K562 (cell line): ENCODE measurements around the gene CHAT. TPM values are rescaled to one million over a fixed set of nuclear protein-coding genes. Genes with fewer than 3 reads are reported as not detected.

Experiments
- ATAC-seq: fragments of 200-7000 bp; cut with Tn5 transposase; 3 replicates; pipeline ENCODE4 v1.9.1; 2020; ENCODE audit warnings: moderate library complexity
- BruUV-seq: library from RNA; stranded (reverse); fragments of 400-500 nt; replicated peaks from 2 replicates; lab custom pipeline; 2021; lab: Mats Ljungman, UMichigan
- CTCF ChIA-PET: fragments of 300-600 bp; formaldehyde crosslinking; extraction: SDS; loops from one replicate; lab custom pipeline; 2021; ENCODE audit warnings: low intra/inter-chr PET ratio; lab: Yijun Ruan, JAX
- POLR2A ChIA-PET: fragments of 300-600, 350-650 bp; sonication (Branson Sonifier 250); formaldehyde crosslinking; extraction: SDS; loops from one replicate; lab custom pipeline; 2021; ENCODE audit warnings: antibody characterized with exemption, inconsistent platforms; lab: Yijun Ruan, JAX
- DNase-seq, 4 experiments: peaks; one replicate each; pipeline versions ENCODE4 v3.0.0 to v3.0.0-alpha.2; 2011 to 2018; ENCODE audit warnings: low spot score in 3 of 4, mixed read lengths in 3 of 4; ENCODE audit errors: extremely low read depth in 1 of 4
- FAIRE-seq: peaks from 2 replicates; lab custom pipeline; 2011; peaks lifted over from hg19 to GRCh38; lab: Jason Lieb, UNC
- H2AFZ ChIP-seq: 2 replicates; pipeline ENCODE4 v1.6.0; 2011; ENCODE audit warnings: low read depth, low read length, control low read depth, inconsistent platforms
- H3K27ac ChIP-seq: fragments of 200-600 bp; 3 replicates; pipeline ENCODE4 v1.8.0; 2011; ENCODE audit warnings: low read depth, mild to moderate bottlenecking, control low read depth, inconsistent platforms, low read length, moderate library complexity, mixed read lengths; ENCODE audit errors: extremely low read depth
- H3K27me3 ChIP-seq, 2 experiments: fragments of 300-600 bp in 1 of 2; 2 replicates in 1 of 2; 3 replicates in 1 of 2; pipeline versions ENCODE4 v1.6.0 to v1.8.0; 2011; ENCODE audit warnings: inconsistent platforms in 2 of 2, low read length in 2 of 2, mild to moderate bottlenecking in 1 of 2, mixed read lengths in 1 of 2, moderate library complexity in 1 of 2; ENCODE audit not compliant: control insufficient read depth in 2 of 2, insufficient read depth in 2 of 2
- H3K36me3 ChIP-seq: fragments of 300-600 bp; 3 replicates; pipeline ENCODE4 v1.8.0; 2011; ENCODE audit warnings: mild to moderate bottlenecking, low read length, inconsistent platforms; ENCODE audit not compliant: control insufficient read depth, insufficient read depth
- H3K4me1 ChIP-seq, 2 experiments: fragments of 200-600 bp in 1 of 2; replicated peaks in 1 of 2; 2 replicates in 1 of 2; 3 replicates in 1 of 2; pipeline versions ENCODE4 v1.5.1 to v1.8.0; 2011; ENCODE audit warnings: inconsistent platforms in 2 of 2, low read length in 2 of 2, mild to moderate bottlenecking in 1 of 2, mixed read lengths in 1 of 2, moderate library complexity in 1 of 2; ENCODE audit not compliant: control insufficient read depth in 2 of 2, insufficient read depth in 2 of 2
- H3K4me2 ChIP-seq: 2 replicates; pipeline ENCODE4 v1.6.1; 2011; ENCODE audit warnings: low read length, control low read depth, inconsistent platforms, mixed read lengths; ENCODE audit not compliant: insufficient read depth
- H3K4me3 ChIP-seq: fragments of 200-600 bp; sonication (generic), shearing (Covaris generic); 2 replicates; pipeline ENCODE4 v1.5.1; 2016; ENCODE audit warnings: control low read depth, inconsistent platforms
- H3K79me2 ChIP-seq: fragments of 200-600 bp; 3 replicates; pipeline ENCODE4 v1.8.0; 2011; ENCODE audit warnings: low read length, inconsistent platforms; ENCODE audit not compliant: control insufficient read depth, insufficient read depth
- H3K9ac ChIP-seq, 2 experiments: 2 replicates each; pipeline versions ENCODE4 v1.6.0 to v1.6.1; 2011; ENCODE audit warnings: low read depth in 2 of 2, low read length in 2 of 2, control low read depth in 1 of 2, inconsistent platforms in 1 of 2, mild to moderate bottlenecking in 1 of 2, mixed read lengths in 1 of 2; ENCODE audit not compliant: insufficient read depth in 1 of 2
- H3K9me1 ChIP-seq: one replicate; pipeline ENCODE4 v1.6.0; 2011; ENCODE audit warnings: inconsistent platforms, mild to moderate bottlenecking, low read length, moderate library complexity; ENCODE audit not compliant: control insufficient read depth, insufficient read depth
- H3K9me3 ChIP-seq: replicated peaks from 2 replicates; pipeline ENCODE4 v1.5.1; 2011; ENCODE audit warnings: low read depth, low read length, inconsistent platforms; ENCODE audit not compliant: control insufficient read depth, insufficient read depth
- H4K20me1 ChIP-seq: replicated peaks from 2 replicates; pipeline ENCODE4 v1.6.1; 2011; ENCODE audit warnings: low read length, inconsistent platforms, mixed read lengths; ENCODE audit not compliant: control insufficient read depth, insufficient read depth
- DACH1 ChIP-seq: fragments of 450-650 bp; IDR thresholded peaks from 2 replicates; pipeline ENCODE4 v1.6.1; 2018; ENCODE audit not compliant: partially characterized antibody
- EP400 ChIP-seq: fragments of 450-650 bp; IDR thresholded peaks from 2 replicates; pipeline ENCODE4 v1.6.1; 2017; ENCODE audit warnings: antibody characterized with exemption, mild to moderate bottlenecking, moderate library complexity
- L3MBTL2 ChIP-seq: fragments of 450-650 bp; IDR thresholded peaks from 2 replicates; pipeline ENCODE4 v1.6.1; 2016; ENCODE audit warnings: mild to moderate bottlenecking, moderate library complexity
- SNIP1 ChIP-seq: fragments of 450-650 bp; IDR thresholded peaks from 2 replicates; pipeline ENCODE4 v1.7.1; 2017; ENCODE audit warnings: low read depth, mild to moderate bottlenecking
- SRSF9 ChIP-seq: fragments of 200-400 bp; formaldehyde crosslinking; IDR thresholded peaks from 2 replicates; pipeline ENCODE4 v1.6.1; 2017; ENCODE audit warnings: low read depth, low read length, borderline replicate concordance
- STAT5B ChIP-seq: fragments of 250-450 bp; sonication (Bioruptor Pico); IDR thresholded peaks from 2 replicates; pipeline ENCODE4 v1.8.0; 2021; ENCODE audit warnings: mild to moderate bottlenecking, inconsistent platforms
- U2AF2 ChIP-seq: fragments of 200-400 bp; formaldehyde crosslinking; optimal IDR thresholded peaks from 2 replicates; pipeline ENCODE3; 2017; ENCODE audit warnings: low read depth, mild to moderate bottlenecking, low read length
- WGBS: fragments of 100-300 bp; shearing (Covaris generic); methylation state at CpG from one replicate; pipeline ENCODE4 v1.1.6; 2016; ENCODE audit warnings: low coverage, mixed read lengths; ENCODE audit not compliant: insufficient coverage; ENCODE audit errors: missing lambda C conversion rate; 5-methylcytosine and 5-hydroxymethylcytosine counted together
- in situ Hi-C: fragments of 300-500 bp; cut with MboI; formaldehyde crosslinking; loops from 4 replicates; pipeline ENCODE4 v1.15.0; 2018; ENCODE audit warnings: inconsistent platforms, mixed read lengths
- intact Hi-C: fragments of 100-400 bp; cut with micrococcal nuclease; formaldehyde crosslinking; loops from 2 replicates; pipeline ENCODE4 v1.14.2; 2022
- polyA plus RNA-seq, 8 experiments: library from polyadenylated mRNA; depleted of rRNA in 4 of 8; stranded (reverse) in 5 of 8; unstranded in 3 of 8; fragments of >200 nt; fragmentation: Nextera tagmentation in 2 of 8; fragmentation: Illumina TruSeq in 1 of 8; extraction: Ambion mirVana in 2 of 8; extraction: Trizol in 1 of 8; gene quantifications; 2 replicates each; pipeline versions ENCODE4 v1.2.1 to v1.2.3, GENCODE V29; 2011 to 2014; ENCODE audit warnings: inconsistent platforms in 1 of 8, missing spikeins in 1 of 8
- total RNA-seq, 7 experiments: library from RNA; depleted of rRNA in 6 of 7; stranded (reverse); fragments of >200 nt in 6 of 7; fragmentation: Illumina TruSeq in 2 of 7; extraction: Trizol in 2 of 7; gene quantifications; 2 replicates each; pipeline versions ENCODE4 v1.2.1 to v1.2.3, GENCODE V29; 2011 to 2021; ENCODE audit warnings: low replicate concordance in 1 of 7
- TF ChIP-seq, protein P1 (sequence below): fragments of 250-450 bp; sonication (Bioruptor Pico); IDR thresholded peaks from 2 replicates; pipeline ENCODE4 v1.4.0; 2020; ENCODE audit warnings: borderline replicate concordance
- TF ChIP-seq, protein P2 (sequence below): sonication (generic); formaldehyde crosslinking; IDR thresholded peaks from 2 replicates; pipeline ENCODE4 v1.8.1; 2023; ENCODE audit warnings: mild to moderate bottlenecking, missing genetic modification reagents

The CHAT gene
- total and polyA plus RNA-seq, 9 of the 15 experiments (the other 6 are each of a cell fraction or from before 2014, with no cell fraction given), result not detected

DNA sequence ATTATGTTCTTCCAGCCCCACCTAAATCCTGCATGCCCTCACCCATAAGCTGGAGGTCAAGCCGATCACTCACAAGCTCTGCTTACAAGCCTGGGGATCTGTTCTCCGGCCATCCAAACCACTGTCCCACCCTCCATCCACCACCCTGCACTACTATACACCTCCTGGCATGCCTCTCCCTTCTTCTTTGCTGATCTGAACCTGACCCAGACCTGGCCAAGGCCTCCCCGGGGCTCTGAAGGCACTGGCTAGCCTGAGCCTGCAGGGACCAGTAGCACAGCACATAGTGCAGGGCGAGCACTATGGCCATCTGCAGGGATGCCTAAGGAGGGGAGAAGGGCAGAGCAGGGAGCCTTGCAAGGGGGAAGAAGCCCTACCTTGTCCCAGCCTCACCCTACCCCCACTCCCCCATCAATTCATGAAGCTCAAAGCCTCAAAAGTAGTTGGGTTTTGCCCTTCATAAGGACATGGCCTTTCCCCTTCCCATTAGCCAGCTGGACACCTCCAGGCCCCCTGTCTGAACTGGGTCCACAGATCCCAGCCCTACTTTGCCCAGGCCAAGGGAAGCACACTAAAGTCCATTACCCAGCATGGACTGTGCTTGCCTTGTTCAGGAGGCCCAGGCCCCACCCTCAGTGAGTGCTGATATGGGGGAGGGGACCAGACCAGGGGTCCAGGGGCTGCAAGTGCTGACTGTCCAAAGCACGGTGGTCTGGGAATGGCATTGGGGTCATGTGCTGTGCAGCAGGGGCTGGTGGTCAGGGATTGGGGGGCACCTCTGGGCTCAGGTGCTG, 29.6 kb downstream of the CHAT start:
- POLR2A ChIA-PET, result interaction anchor here (0.6 to 1.0 kb wide), 4 partner anchors 27 to 638 kb away, joined by 3 to 6 read pairs (median 3); no protein-coding TSS in a partner anchor
- no peak overlapping the region for H2AFZ ChIP-seq
- TF ChIP-seq DACH1, result no peak
- TF ChIP-seq, protein P1, sequence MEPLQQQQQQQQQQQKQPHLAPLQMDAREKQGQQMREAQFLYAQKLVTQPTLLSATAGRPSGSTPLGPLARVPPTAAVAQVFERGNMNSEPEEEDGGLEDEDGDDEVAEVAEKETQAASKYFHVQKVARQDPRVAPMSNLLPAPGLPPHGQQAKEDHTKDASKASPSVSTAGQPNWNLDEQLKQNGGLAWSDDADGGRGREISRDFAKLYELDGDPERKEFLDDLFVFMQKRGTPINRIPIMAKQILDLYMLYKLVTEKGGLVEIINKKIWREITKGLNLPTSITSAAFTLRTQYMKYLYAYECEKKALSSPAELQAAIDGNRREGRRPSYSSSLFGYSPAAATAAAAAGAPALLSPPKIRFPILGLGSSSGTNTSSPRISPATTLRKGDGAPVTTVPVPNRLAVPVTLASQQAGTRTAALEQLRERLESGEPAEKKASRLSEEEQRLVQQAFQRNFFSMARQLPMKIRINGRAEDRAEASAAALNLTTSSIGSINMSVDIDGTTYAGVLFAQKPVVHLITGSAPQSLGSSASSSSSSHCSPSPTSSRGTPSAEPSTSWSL (CRISPR knock-in tag), result no peak
- TF ChIP-seq SRSF9, result no peak
- TF ChIP-seq L3MBTL2, result no peak
- no peak for TF ChIP-seq STAT5B
- no peak for TF ChIP-seq EP400
- no peak for TF ChIP-seq SNIP1
- no peak for TF ChIP-seq U2AF2
- TF ChIP-seq, protein P2, sequence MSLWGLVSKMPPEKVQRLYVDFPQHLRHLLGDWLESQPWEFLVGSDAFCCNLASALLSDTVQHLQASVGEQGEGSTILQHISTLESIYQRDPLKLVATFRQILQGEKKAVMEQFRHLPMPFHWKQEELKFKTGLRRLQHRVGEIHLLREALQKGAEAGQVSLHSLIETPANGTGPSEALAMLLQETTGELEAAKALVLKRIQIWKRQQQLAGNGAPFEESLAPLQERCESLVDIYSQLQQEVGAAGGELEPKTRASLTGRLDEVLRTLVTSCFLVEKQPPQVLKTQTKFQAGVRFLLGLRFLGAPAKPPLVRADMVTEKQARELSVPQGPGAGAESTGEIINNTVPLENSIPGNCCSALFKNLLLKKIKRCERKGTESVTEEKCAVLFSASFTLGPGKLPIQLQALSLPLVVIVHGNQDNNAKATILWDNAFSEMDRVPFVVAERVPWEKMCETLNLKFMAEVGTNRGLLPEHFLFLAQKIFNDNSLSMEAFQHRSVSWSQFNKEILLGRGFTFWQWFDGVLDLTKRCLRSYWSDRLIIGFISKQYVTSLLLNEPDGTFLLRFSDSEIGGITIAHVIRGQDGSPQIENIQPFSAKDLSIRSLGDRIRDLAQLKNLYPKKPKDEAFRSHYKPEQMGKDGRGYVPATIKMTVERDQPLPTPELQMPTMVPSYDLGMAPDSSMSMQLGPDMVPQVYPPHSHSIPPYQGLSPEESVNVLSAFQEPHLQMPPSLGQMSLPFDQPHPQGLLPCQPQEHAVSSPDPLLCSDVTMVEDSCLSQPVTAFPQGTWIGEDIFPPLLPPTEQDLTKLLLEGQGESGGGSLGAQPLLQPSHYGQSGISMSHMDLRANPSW, result no peak
- TF ChIP-seq, all 486 proteins: peak for 0
- Histone ChIP-seq H3K27ac (no peak overlapping the region), H4K20me1 (peaks cover 13% of the 10 kb centered on the region), H3K27me3 (peaks cover 21 to 36% of the 10 kb centered on the region in 2 experiments; a peak in 4 of 5 replicates), H3K9ac (no peak overlapping the region), H3K9me3 (no peaks in the 10 kb centered on the region), H3K4me2 (no peak overlapping the region), H3K36me3 (no peaks in the 10 kb centered on the region), H3K4me3 (no peak overlapping the region), H3K79me2 (no peaks in the 10 kb centered on the region), H3K4me1 (peaks cover 0 to 4% of the 10 kb centered on the region in 2 experiments; a peak in 1 of 5 replicates), H3K9me1 (no peaks in the 10 kb centered on the region)
- 2% methylated on average over 4 of the region's 5 CpGs for WGBS
- BruUV-seq, result no TSS peak
- CTCF ChIA-PET, result no interaction called here
- intact Hi-C loops, result no loop called here
- no peak for FAIRE-seq
- no peak for ATAC-seq
- in situ Hi-C loops, result no loop called here
- DNase-seq, result no peak
